Keratinocyte (primary cell): ENCODE data around the gene C1RL. TPM values are rescaled to one million over a fixed set of nuclear protein-coding genes. Genes with fewer than 3 reads are reported as not detected.

ENCODE experiments used
- DNase-seq: peaks from one replicate; pipeline ENCODE4 v3.0.0-alpha.2; 2011; ENCODE audit warnings: low read depth, missing footprints, low spot score
- FAIRE-seq: peaks from 2 replicates; lab custom pipeline; 2011; peaks lifted over from hg19 to GRCh38; lab: Jason Lieb, UNC
- H2AFZ ChIP-seq: 2 replicates; pipeline ENCODE4 v1.6.0; 2012; ENCODE audit warnings: low read length, control low read depth, inconsistent platforms; ENCODE audit not compliant: control insufficient read depth
- H3K27ac ChIP-seq: 2 replicates; pipeline ENCODE4 v1.5.1; 2011; ENCODE audit warnings: low read length; ENCODE audit not compliant: control insufficient read depth, insufficient read depth
- H3K27me3 ChIP-seq: 3 replicates; pipeline ENCODE4 v1.6.0; 2011; ENCODE audit warnings: low read length; ENCODE audit not compliant: control insufficient read depth, insufficient read depth; ENCODE audit errors: extremely low read depth
- H3K36me3 ChIP-seq, 2 experiments: 2 replicates in 1 of 2; 3 replicates in 1 of 2; pipeline ENCODE4 v1.5.1; 2011; ENCODE audit warnings: low read length in 2 of 2, mild to moderate bottlenecking in 1 of 2; ENCODE audit not compliant: control insufficient read depth in 2 of 2, insufficient read depth in 2 of 2; ENCODE audit errors: extremely low read depth in 1 of 2
- H3K4me1 ChIP-seq: 3 replicates; pipeline ENCODE4 v1.5.1; 2011; ENCODE audit warnings: low read length; ENCODE audit not compliant: control insufficient read depth, insufficient read depth; ENCODE audit errors: extremely low read depth
- H3K4me2 ChIP-seq: 3 replicates; pipeline ENCODE4 v1.6.0; 2011; ENCODE audit warnings: low read depth, low read length; ENCODE audit not compliant: control insufficient read depth, insufficient read depth; ENCODE audit errors: extremely low read depth
- H3K4me3 ChIP-seq, 3 experiments: fragments of 200-600 bp in 1 of 3; sonication (generic) in 1 of 3; 2 replicates in 2 of 3; 3 replicates in 1 of 3; pipeline ENCODE4 v1.5.1; 2011 to 2016; ENCODE audit warnings: low read length in 3 of 3, mild to moderate bottlenecking in 3 of 3, control low read depth in 2 of 3, inconsistent platforms in 1 of 3, low read depth in 1 of 3, mixed read lengths in 1 of 3, mixed run types in 1 of 3, moderate library complexity in 1 of 3; ENCODE audit not compliant: control insufficient read depth in 2 of 3, insufficient read depth in 2 of 3; ENCODE audit errors: extremely low read depth in 1 of 3
- H3K79me2 ChIP-seq: 2 replicates; pipeline ENCODE4 v1.6.0; 2012; ENCODE audit warnings: low read length; ENCODE audit not compliant: control insufficient read depth, insufficient read depth
- H3K9ac ChIP-seq: 3 replicates; pipeline ENCODE4 v1.6.0; 2011; ENCODE audit warnings: low read length; ENCODE audit not compliant: control insufficient read depth, insufficient read depth; ENCODE audit errors: extremely low read depth
- H3K9me1 ChIP-seq: 3 replicates; pipeline ENCODE4 v1.6.0; 2011; ENCODE audit warnings: low read length; ENCODE audit not compliant: control insufficient read depth, insufficient read depth; ENCODE audit errors: extremely low read depth
- H3K9me3 ChIP-seq: 2 replicates; pipeline ENCODE4 v1.5.1; 2012; ENCODE audit warnings: low read depth, low read length; ENCODE audit not compliant: control insufficient read depth
- H4K20me1 ChIP-seq: 3 replicates; pipeline ENCODE4 v1.6.0; 2011; ENCODE audit warnings: low read length; ENCODE audit not compliant: control insufficient read depth, insufficient read depth; ENCODE audit errors: extremely low read depth
- CTCF ChIP-seq, 3 experiments: IDR thresholded peaks in 1 of 3; conservative IDR thresholded peaks in 1 of 3; optimal IDR thresholded peaks in 1 of 3; 2 replicates in 2 of 3; 3 replicates in 1 of 3; pipeline versions ENCODE3 to v1.5.1; 2011; ENCODE audit warnings: low read length in 3 of 3, mild to moderate bottlenecking in 3 of 3, moderate library complexity in 2 of 3, control low read depth in 1 of 3, inconsistent platforms in 1 of 3; ENCODE audit not compliant: insufficient read depth in 2 of 3; ENCODE audit errors: extremely low read depth in 1 of 3
- EZH2 ChIP-seq: IDR thresholded peaks from one replicate; pipeline ENCODE4 v1.6.1; 2012; ENCODE audit warnings: inconsistent platforms, mild to moderate bottlenecking, low read length, moderate library complexity
- dilution Hi-C: fragments of 300-500 bp; cut with MboI; formaldehyde crosslinking; loops from one replicate; pipeline ENCODE4 v1.7.0; 2020; ENCODE audit warnings: low sequenced_read_pairs; ENCODE audit not compliant: extremely low pct_ligation_motif_present
- polyA plus RNA-seq, 5 experiments: library from polyadenylated mRNA; depleted of rRNA in 3 of 5; stranded (reverse) in 3 of 5; stranded (forward) in 1 of 5; unstranded in 1 of 5; fragments of >200 nt; gene quantifications; 1 replicate in 1 of 5; 2 replicates in 3 of 5; 3 replicates in 1 of 5; pipeline versions ENCODE4 v1.2.1 to v1.2.3, GENCODE V29; 2011 to 2012; ENCODE audit warnings: missing spikeins in 2 of 5, low read depth in 1 of 5, low replicate concordance in 1 of 5

Gene C1RL
- polyA plus RNA-seq, 1 donor (not counting 4 experiments of a cell fraction or from before 2014, with no cell fraction given) = 9.3 TPM

- Histone ChIP-seq H3K27ac (no peak overlapping the region), H3K4me1 (peaks cover 19% of the 10 kb centered on the region), H3K9me3 (no peaks in the 10 kb centered on the region), H3K27me3 (no peaks in the 10 kb centered on the region), H2AFZ (no peak overlapping the region), H3K36me3 (no peaks in the 10 kb centered on the region), H3K4me2 (no peak overlapping the region), H3K79me2 (no peaks in the 10 kb centered on the region), H3K9ac (no peak overlapping the region), H3K9me1 (no peaks in the 10 kb centered on the region), H3K4me3 (no peak overlapping the region), H4K20me1 (no peaks in the 10 kb centered on the region)
- FAIRE-seq = no peak
- DNase-seq = no peak
- TF ChIP-seq CTCF (optimal IDR thresholded peaks at IDR 0.05 in 1 of 3, IDR thresholded peaks at IDR 0.05 in 1 of 3, conservative IDR thresholded peaks at IDR 0.05 in 1 of 3; ENCODE audit: extremely low read depth in 1 of 3, insufficient read depth in 2 of 3, low read length in 3 of 3) = no peak
- dilution Hi-C loops = no loop called here
Observed at GRCh38 chr12:7081037-7081436, 28.0 kb downstream of the C1RL start.

- peak overlapping the region; percentile 86 for H3K4me2 ChIP-seq
- peak overlapping the region; percentile 67 for H3K9ac ChIP-seq
- H3K4me1 ChIP-seq = peaks cover 19% of the 10 kb centered on the region
- H4K20me1 ChIP-seq = no peaks in the 10 kb centered on the region
- FAIRE-seq (peak; percentile 77), DNase-seq (peak; percentile 45)
- TF ChIP-seq CTCF (optimal IDR thresholded peaks at IDR 0.05 in 1 of 3, IDR thresholded peaks at IDR 0.05 in 1 of 3, conservative IDR thresholded peaks at IDR 0.05 in 1 of 3; ENCODE audit: extremely low read depth in 1 of 3, insufficient read depth in 2 of 3, low read length in 3 of 3) (no peak), EZH2 (no peak)
- H3K4me3 ChIP-seq = peak overlapping the region in 2 of 3 experiments; percentile 56
- H3K27ac ChIP-seq = peak overlapping the region; percentile 92
- no peak overlapping the region for H2AFZ ChIP-seq
- H3K27me3 ChIP-seq = no peaks in the 10 kb centered on the region
- dilution Hi-C loops = no loop called here
- no peaks in the 10 kb centered on the region for H3K9me1 ChIP-seq
- no peaks in the 10 kb centered on the region for H3K9me3 ChIP-seq
- H3K36me3 ChIP-seq = no peaks in the 10 kb centered on the region
- H3K79me2 ChIP-seq = no peaks in the 10 kb centered on the region
Observed at GRCh38 chr12:7079826-7080125, 29.2 kb downstream of the C1RL start.
